Muscle layer of colon (tissue), 2 donors: ENCODE results near the gene CELF4.
A peak's percentile ranks its signal among the peaks of the same experiment; 100 is the strongest.

Experiments used
- H3K27ac ChIP-seq: one replicate; pipeline ENCODE4 v1.7.0; 2013; ENCODE audit warnings: low read depth, mild to moderate bottlenecking, low read length, moderate library complexity
- H3K27me3 ChIP-seq, 2 donors: one replicate each; pipeline ENCODE4 v1.7.0; 2013; ENCODE audit warnings: low read length in 2 of 2, mild to moderate bottlenecking in 2 of 2; ENCODE audit not compliant: insufficient read depth in 2 of 2, control insufficient read depth in 1 of 2
- H3K36me3 ChIP-seq: one replicate; pipeline ENCODE4 v1.7.0; 2013; ENCODE audit warnings: mild to moderate bottlenecking, low read length; ENCODE audit not compliant: insufficient read depth
- H3K4me1 ChIP-seq: one replicate; pipeline ENCODE4 v1.7.0; 2013; ENCODE audit warnings: mild to moderate bottlenecking, low read length; ENCODE audit not compliant: insufficient read depth
- H3K4me3 ChIP-seq, 2 donors: one replicate each; pipeline ENCODE4 v1.7.0; 2013; ENCODE audit warnings: low read length in 2 of 2, low read depth in 1 of 2, mild to moderate bottlenecking in 1 of 2, moderate library complexity in 1 of 2
- H3K9ac ChIP-seq: one replicate; pipeline ENCODE4 v1.7.0; 2013; ENCODE audit warnings: low read length
- H3K9me3 ChIP-seq: one replicate; pipeline ENCODE4 v1.7.0; 2013; ENCODE audit warnings: mild to moderate bottlenecking, low read length
- donor health status: abdominal sarcoma.
- donor health status: Adenocarcinoma of cecum.

CELF4 gene

DNA sequence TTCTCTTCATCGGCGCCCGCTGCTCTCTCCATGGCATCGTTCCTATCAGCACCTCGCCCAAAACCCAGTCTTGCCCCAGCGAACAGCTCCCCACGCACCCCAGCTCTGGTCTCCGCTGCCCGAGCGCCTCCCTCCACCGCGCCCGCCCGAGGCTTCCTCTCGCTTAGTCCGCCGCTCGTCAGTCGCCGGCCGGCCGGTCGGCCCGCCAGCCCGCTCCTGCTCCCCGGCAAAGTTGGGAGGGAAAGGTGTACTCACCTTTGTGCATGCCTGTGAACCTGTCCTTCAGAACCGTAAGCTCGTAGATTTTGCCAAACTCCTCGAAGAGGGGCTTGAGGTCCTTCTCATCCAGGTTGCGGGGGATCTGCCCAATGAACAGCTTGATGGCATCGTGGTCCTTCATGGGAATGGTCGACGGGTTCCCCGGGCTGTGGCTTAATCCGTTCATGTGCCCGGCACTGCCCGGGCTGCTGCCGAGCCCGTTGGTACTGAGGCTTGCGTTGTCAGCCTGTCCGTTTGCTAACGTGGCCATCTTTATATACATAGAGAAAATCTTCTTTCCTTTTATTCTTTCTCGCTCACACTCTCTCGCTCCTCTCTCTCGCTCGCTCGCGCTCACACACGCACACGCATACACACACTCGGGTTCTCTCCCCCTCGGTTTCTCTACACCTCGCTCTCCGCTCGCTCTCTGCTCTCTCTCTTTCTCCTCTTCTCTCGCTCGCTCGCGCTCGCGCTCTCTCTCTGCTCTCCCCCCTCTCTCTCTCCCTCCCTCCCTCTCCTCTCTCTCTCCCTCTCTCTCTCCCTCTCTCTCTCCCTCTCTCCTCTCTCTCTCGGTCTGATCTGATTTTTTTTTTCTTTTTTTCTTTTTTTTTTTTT, at the start of gene CELF4:
CELF4 (minus strand) TSS at position 698 of the 876 bp plus-strand sequence.
- H3K4me3 ChIP-seq, result peak within 1 kb of the TSS; percentile 52 to 53
- no peak within 1 kb of the TSS for H3K9ac ChIP-seq
- H3K4me1 ChIP-seq, result peaks cover 6% of the 10 kb centered on the region
- H3K27ac ChIP-seq, result no peak within 1 kb of the TSS
- H3K27me3 ChIP-seq, result peaks cover 36 to 45% of the 10 kb centered on the region in 2 donors
- H3K9me3 ChIP-seq, result no peaks in the 10 kb centered on the region
- no peaks in the 10 kb centered on the region for H3K36me3 ChIP-seq

DNA sequence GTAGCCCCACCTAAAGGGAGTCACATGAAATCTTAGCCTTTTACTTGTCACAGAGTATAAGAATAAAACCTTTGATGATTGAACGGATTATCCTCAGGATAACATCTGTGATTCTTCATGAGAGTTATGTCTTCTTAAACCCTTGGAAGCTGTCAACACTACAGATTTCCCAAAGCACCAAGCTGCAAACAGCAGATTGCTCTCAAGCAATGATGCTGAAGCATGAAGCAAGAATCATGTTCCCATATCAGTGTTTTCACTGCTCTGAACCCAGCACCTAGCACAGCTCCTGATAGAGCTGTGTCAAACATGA, 47.6 kb upstream of the CELF4 start:
- Histone ChIP-seq H3K27ac (no peak overlapping the region), H3K36me3 (no peaks in the 10 kb centered on the region), H3K9me3 (no peaks in the 10 kb centered on the region), H3K4me1 (no peaks in the 10 kb centered on the region), H3K9ac (no peak overlapping the region), H3K27me3 (no peaks in the 10 kb centered on the region), H3K4me3 (no peak overlapping the region)

DNA sequence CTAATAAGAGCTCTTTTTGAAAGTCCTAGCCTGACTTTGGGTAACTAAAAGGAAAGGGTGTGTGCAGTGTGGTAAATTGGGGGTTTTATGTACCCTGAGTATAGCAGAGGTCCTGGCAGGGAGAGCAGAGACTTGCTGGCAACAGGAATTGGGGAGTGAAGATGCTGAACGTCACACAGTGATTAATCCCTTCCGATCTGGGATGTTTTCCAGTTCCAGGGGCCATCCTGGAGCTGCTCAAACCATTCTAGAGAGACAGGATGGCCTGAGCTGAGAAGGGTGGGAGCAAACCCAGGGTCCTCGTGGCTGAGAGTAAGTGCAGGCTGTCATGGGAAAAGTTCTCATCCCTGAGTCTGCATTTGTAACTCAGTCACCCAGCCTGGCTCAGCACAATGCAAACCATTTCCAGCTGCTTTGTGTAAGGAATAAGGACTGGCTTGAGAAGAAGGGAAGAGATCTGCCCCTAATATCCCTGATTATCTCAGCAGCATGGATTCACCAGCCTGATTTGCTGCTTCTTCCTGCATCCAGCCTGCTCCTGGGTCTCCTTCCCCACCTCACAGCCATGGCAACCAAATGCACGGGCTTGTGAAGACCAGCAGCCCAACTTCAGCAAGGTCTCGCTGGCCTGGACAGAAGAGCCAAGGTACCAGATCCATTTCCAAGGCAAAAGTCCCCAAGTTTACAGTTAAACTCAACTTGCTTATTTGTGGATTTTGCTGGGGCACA, 47.1 kb upstream of the CELF4 start:
- no peaks in the 10 kb centered on the region for H3K4me1 ChIP-seq
- no peak overlapping the region for H3K9ac ChIP-seq
- no peak overlapping the region for H3K4me3 ChIP-seq
- H3K27ac ChIP-seq, result no peak overlapping the region
- no peaks in the 10 kb centered on the region for H3K36me3 ChIP-seq
- H3K27me3 ChIP-seq, result no peaks in the 10 kb centered on the region
- H3K9me3 ChIP-seq, result no peaks in the 10 kb centered on the region

- H3K27ac ChIP-seq, result no peak overlapping the region
- H3K9ac ChIP-seq, result no peak overlapping the region
- no peaks in the 10 kb centered on the region for H3K27me3 ChIP-seq
- no peaks in the 10 kb centered on the region for H3K4me1 ChIP-seq
- no peaks in the 10 kb centered on the region for H3K9me3 ChIP-seq
- H3K36me3 ChIP-seq, result no peaks in the 10 kb centered on the region
- H3K4me3 ChIP-seq, result no peak overlapping the region
Observed at GRCh38 chr18:37611614-37612279, 46.1 kb upstream of the CELF4 start.

DNA sequence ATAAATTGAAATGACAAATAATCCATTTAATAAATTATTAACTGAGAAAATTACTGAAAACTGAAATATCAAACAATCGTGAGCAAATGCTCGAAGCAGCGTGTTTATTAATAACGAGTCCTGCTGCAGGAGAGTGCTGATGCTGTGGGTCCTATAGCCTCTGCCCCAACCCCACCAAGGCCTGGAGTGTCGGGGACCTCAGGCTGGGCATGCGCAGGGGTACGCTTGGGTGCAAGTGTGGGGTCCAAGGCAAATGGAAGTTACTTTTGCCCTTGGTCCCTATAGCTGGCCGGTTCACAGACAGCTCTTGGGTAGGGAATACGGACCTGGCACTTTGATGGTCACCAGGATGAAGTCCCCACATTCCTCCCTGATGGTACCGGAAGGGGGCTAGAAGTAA, 43.3 kb upstream of the CELF4 start:
- no peaks in the 10 kb centered on the region for H3K4me1 ChIP-seq
- no peaks in the 10 kb centered on the region for H3K9me3 ChIP-seq
- no peak overlapping the region for H3K4me3 ChIP-seq
- no peaks in the 10 kb centered on the region for H3K36me3 ChIP-seq
- no peaks in the 10 kb centered on the region for H3K27me3 ChIP-seq
- H3K9ac ChIP-seq, result no peak overlapping the region
- H3K27ac ChIP-seq, result no peak overlapping the region

GRCh38 chr18:37607281-37607680, 41.7 kb upstream of the CELF4 start:
- Histone ChIP-seq H3K4me3 (no peak overlapping the region), H3K36me3 (no peaks in the 10 kb centered on the region), H3K9me3 (no peaks in the 10 kb centered on the region), H3K4me1 (no peaks in the 10 kb centered on the region), H3K9ac (no peak overlapping the region), H3K27me3 (no peaks in the 10 kb centered on the region), H3K27ac (no peak overlapping the region)

GRCh38 chr18:37604032-37604431, 38.4 kb upstream of the CELF4 start:
- Histone ChIP-seq H3K4me1 (no peaks in the 10 kb centered on the region), H3K27ac (no peak overlapping the region), H3K36me3 (no peaks in the 10 kb centered on the region), H3K27me3 (no peaks in the 10 kb centered on the region), H3K9ac (no peak overlapping the region), H3K4me3 (no peak overlapping the region), H3K9me3 (no peaks in the 10 kb centered on the region)

- H3K27ac ChIP-seq, result no peak overlapping the region
- no peaks in the 10 kb centered on the region for H3K27me3 ChIP-seq
- no peaks in the 10 kb centered on the region for H3K9me3 ChIP-seq
- H3K9ac ChIP-seq, result no peak overlapping the region
- H3K4me3 ChIP-seq, result no peak overlapping the region
- H3K36me3 ChIP-seq, result no peaks in the 10 kb centered on the region
- H3K4me1 ChIP-seq, result no peaks in the 10 kb centered on the region
Observed at GRCh38 chr18:37598966-37599896, 33.6 kb upstream of the CELF4 start.

DNA sequence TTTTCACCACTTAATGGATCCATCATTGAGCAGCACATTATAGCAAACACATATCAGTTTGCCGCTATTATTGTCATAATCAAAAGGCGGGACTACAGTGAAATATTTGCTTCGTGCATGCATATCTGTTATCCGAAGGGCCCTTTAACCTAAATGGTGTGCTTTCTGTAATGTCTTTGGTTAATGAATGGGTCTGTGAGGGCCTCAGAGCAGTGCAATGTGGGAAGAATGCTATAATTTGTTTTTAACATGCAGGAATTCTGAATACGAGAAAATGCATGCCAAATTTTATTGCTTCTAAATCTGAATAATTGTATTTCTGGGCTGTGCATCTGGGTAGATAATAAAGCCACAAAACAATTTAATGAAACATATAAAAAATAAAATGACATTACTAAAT, 32.8 kb upstream of the CELF4 start:
- no peaks in the 10 kb centered on the region for H3K36me3 ChIP-seq
- H3K9me3 ChIP-seq, result no peaks in the 10 kb centered on the region
- no peak overlapping the region for H3K9ac ChIP-seq
- no peak overlapping the region for H3K4me3 ChIP-seq
- H3K27ac ChIP-seq, result no peak overlapping the region
- H3K27me3 ChIP-seq, result no peaks in the 10 kb centered on the region
- H3K4me1 ChIP-seq, result no peaks in the 10 kb centered on the region

DNA sequence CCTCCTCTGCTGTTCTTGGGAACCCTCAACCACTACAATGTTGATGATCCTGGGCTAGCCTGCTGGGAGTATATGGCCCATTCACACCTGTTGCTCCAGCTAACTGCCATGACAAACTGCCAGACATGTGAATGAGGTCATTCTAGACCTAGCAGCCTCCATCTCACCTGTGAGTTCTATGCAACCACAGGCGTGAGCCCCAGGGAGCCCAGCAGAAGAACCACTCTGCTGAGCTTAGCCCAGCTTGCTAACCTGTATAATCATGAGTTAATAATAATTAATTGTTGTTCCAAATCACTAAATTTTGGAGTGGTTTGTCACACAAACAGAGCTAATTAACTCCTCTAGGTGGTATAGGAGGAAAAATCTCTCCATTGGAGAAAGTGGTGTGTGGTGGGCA, 24.7 kb upstream of the CELF4 start:
- no peak overlapping the region for H3K9ac ChIP-seq
- no peaks in the 10 kb centered on the region for H3K9me3 ChIP-seq
- H3K4me1 ChIP-seq, result no peaks in the 10 kb centered on the region
- H3K27ac ChIP-seq, result no peak overlapping the region
- H3K27me3 ChIP-seq, result no peaks in the 10 kb centered on the region
- no peaks in the 10 kb centered on the region for H3K36me3 ChIP-seq
- H3K4me3 ChIP-seq, result no peak overlapping the region

DNA sequence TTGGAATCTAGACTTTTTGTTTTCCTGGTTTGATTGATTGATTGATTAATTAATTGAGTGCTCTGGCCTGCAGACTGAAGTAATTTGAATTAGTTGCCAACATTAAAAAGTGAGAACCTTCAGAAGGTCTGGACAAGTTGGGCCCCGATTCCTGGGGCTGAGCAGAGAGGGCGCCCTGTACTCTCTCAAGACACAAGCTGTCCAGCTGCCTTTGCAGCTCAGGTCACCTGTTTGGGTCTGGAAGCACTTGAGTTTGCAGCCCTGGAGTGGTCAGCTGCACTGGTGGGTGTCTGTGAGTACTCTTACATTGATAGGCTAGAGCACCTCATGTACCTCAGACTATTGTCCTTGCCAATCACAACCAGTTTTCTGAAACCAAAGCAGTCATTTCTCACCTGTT, 22.7 kb upstream of the CELF4 start:
- no peaks in the 10 kb centered on the region for H3K4me1 ChIP-seq
- H3K27ac ChIP-seq, result no peak overlapping the region
- no peak overlapping the region for H3K9ac ChIP-seq
- H3K36me3 ChIP-seq, result no peaks in the 10 kb centered on the region
- no peak overlapping the region for H3K4me3 ChIP-seq
- no peaks in the 10 kb centered on the region for H3K27me3 ChIP-seq
- H3K9me3 ChIP-seq, result no peaks in the 10 kb centered on the region
